HG02973 (cell line): ENCODE results near the gene RANBP1.
A peak's percentile ranks its signal among the peaks of the same experiment; 100 is the strongest.
"Not testable (repeated sequence)": the region's sequence is repeated elsewhere in the genome, so short reads cannot be mapped to it uniquely, and the experiment has no call there.

Experiments
- ATAC-seq: cut with Tn5 transposase; IDR thresholded peaks from one replicate; pipeline ENCODE4 v1.9.1; 2021; ENCODE audit warnings: moderate library complexity; ENCODE audit not compliant: unreplicated experiment

RANBP1 gene

GRCh38 chr22:20115691-20116375, at the start of gene RANBP1:
RANBP1 (plus strand) TSS chr22:20116104; CDS start chr22:20116185, 81 bp downstream.
- ATAC-seq: no peak

- no peak for ATAC-seq
Measured at GRCh38 chr22:20066617-20067383, 49.1 kb upstream of the RANBP1 start.

DNA sequence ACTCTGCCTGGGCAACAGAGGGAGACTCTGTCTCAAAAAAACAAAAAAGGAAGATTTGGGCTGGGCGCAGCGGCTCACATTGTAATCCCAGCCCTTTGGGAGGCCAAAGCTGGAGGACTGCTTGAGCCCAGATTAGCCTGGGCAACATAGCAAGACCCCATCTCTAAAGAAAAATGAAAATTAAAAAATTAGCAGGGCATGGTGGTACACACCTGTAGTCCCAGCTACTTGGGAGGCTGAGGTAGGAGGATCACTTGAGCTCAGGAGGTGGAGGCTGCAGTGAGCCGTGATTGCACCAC, 48.6 kb upstream of the RANBP1 start:
- not testable (repeated sequence) for ATAC-seq

GRCh38 chr22:20068640-20069039, 47.3 kb upstream of the RANBP1 start:
- no peak for ATAC-seq

GRCh38 chr22:20069331-20070042, 46.4 kb upstream of the RANBP1 start:
- ATAC-seq: no peak

DNA sequence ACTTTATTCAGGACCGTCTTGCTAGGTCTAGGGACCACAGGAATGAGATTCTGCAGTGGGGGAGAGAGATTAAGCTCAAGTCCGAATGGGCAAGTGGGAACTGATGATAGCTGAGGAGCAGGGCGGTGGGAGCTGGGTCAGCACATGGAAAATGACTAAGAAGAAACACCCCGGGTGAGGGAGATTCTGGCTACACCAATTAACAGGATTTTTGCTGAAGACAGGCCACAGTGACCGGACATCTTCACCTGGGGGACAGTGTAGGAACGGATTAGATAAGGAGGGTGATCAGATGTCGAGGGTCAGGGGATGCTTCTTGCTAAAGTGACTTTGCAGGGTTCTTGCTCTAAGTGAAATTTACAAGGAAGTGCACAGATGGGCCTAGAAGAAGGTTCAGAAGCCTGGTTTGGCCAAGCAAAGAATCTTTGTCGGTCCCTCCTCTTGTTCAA, 44.4 kb upstream of the RANBP1 start:
- no peak for ATAC-seq

DNA sequence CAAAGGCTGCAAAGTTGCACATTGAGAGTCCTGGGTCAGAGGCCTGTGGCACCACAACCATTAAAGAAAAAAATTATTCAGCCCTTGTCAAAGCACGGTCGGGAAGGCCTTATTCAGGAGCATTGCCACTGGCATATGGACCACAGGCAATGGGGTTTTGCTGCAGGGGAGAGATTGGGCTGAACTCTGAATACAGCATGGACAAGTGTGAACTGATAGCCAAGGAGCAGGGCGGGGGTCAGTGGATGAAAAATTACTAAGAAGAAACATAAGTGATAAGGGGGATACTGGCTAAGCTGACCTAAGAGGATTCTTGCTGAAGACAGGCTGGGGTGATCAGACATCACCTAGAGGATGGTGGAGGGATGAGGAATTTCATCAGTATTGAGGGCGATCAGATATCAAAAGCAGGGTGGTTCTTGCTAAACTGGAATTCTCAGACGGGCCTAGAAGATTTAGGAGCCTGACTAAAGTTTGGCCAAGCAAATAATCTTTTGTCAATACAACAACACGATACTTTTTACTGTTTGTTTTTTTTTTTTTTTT, 39.2 kb upstream of the RANBP1 start:
- no peak for ATAC-seq

DNA sequence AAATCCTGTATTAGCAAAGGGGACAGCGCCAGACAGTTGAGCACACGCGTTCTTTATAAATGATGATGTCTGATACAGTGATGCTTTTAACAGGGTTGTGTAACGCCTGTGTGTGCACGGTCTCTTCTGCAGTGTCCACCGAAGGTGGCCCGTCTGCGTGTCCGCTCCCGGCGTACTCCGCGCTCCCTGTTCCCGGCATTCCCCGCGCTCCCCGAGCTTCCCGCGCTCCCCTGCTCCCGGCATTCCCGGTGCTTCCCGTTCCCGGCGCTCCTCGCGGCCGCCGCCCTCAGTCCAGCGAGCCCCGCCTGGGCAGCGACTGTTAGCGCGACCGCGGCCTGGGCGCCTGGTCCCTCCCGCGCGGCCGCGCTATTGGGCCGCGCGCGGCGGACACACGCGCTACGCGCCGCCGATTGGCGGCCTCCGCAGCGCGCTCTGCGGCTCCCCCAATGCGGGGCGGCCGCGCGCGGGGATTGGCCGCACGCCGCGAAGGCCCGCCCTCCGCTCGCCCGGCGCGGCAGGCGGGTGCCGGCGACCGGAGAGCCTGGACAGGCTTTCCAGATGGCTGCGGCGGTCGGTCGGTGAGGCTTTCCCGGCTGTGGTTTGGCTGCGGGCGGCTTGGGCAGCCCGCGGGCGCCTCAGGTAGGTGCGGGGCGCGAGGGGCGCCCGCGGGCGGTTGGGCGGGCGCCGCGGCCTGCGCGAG, 36.0 kb upstream of the RANBP1 start, which contains the start of gene DGCR8:
Gene DGCR8, plus strand, starts transcription at position 497 of the 700 bp plus-strand sequence. CDS start 5,723 bp downstream, outside the sequence.
- ATAC-seq: peak; percentile 78

DNA sequence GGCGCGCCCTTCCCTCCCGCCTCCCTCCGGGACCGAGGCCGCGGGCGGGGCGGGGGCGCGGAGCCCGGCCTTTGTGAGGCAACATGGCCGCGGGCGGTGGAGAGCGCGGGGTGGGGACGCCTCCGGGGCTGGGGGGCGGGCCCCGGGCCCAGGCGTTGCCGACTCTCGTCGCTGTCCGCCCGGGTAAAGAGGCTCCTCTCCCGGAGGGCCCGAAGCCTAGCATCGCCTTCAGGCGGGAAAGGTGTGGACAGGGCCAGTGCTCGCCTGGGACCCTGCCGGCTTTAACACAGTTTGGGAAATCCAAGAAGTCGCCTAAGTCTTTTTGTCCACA, 35.5 kb upstream of the RANBP1 start:
- ATAC-seq: peak; percentile 42

DNA sequence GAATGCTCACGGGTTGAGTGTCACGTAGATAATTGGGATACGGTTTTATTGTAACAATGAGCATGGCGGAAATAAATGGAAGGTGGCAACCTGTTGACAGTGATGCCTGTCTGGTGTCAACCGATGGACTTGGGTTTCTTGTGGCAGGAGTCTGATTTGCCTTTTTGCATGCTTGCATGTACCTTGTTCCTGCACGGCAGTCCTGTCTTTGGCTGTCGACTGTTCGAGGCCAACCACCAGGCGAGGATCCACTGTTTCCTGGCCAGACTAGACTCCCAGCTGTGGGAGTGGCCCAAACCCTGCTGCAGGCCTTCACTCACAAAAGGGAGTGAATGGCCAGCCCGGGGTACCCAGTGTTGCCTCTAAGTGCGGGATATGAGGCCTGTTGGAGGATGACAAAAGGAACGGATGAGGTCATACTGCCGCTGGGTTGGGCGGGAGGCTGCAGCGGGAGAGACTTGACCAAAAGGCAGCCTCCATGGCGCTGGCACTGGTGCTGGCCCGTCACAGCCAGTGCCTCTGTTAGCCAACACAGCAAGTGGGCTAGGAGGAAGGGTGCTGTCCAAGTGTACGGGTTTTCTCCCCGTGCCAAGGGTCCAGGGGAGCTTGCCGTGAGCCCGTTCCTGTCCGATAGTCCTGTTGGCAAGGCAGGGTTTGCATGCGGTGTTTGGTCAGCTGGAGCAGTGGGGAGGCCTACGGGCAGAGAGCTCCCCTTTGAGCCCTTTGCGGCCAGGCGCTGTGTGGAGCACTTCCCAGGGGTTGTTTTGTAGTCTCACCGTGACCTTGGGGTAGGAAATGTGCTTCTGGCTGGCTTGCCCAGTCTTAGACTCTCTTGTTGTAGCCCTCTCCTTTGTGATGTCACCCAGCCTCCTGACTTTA, 34.9 kb upstream of the RANBP1 start:
- no peak for ATAC-seq

- ATAC-seq: no peak
Measured at GRCh38 chr22:20083157-20083890, 32.6 kb upstream of the RANBP1 start.

DNA sequence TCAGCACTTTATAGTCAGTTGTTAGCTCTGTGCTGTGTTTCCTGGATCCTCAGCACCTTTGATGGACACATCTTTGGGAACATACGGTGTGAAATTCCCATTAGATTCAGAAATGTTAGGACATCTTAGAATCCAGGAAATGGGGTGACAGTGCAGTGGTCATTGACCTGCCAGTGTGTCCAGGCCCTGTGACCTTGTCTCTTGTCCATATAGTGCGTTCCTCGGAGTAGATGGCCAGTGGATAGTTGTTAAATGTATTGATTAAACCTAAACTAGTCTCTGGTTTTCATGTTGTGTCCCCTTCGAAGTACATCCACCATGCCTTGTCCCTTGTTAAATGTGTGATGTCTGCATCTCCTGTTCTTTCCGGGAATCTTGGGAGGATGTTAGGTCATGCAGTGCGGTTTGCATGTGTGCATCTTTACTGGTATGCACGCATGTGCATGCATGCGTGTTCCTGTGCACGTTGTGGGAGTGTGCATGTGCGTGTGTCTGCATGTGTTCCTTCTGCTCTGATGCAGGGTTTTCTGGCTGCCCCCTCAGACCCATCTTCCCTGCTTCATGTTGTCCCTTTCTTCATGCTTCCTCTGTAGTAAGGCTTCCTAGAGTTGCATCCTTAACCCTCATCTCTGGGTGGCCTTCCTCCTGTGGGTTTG, 31.9 kb upstream of the RANBP1 start:
- ATAC-seq: no peak

- no peak for ATAC-seq
Measured at GRCh38 chr22:20084547-20085413, 31.1 kb upstream of the RANBP1 start.

DNA sequence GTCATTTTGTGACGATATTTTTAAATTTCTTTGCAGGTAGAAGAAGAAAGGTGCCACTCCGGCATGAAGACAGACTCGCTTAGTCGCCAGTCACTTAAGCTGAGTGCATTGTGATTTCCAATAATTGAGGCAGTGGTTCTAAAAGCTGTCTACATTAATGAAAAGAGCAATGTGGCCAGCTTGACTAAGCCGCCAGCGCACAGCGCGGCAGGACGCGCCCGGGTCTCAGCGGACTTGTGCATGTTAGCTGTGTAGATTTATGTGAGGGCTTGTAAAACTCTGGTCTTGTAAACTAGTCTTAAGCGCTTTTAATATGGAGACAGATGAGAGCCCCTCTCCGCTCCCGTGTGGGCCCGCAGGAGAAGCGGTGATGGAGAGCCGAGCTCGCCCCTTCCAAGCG, 30.3 kb upstream of the RANBP1 start:
- no peak for ATAC-seq

GRCh38 chr22:20086101-20086599, 29.8 kb upstream of the RANBP1 start:
- ATAC-seq: no peak

DNA sequence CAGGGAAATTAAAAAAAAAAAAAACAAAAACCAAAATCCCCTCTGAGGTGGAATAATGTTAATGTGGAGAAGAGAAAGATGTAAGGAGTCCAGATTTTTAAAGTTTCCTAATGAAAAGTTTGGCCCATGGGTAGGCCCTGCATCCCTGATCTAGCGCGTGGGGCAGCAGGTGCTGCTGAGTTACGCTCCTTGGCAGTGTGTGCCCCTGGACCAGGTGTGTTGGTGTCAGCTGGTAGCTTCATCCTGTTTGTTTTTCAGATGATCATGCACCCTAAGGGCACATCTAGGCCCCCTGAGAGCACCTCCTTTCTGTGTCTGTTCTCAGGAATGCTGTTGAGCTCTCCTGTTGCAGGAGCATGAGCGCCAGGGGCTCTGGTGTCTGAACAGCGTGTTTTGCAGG, 29.1 kb upstream of the RANBP1 start:
- no peak for ATAC-seq

DNA sequence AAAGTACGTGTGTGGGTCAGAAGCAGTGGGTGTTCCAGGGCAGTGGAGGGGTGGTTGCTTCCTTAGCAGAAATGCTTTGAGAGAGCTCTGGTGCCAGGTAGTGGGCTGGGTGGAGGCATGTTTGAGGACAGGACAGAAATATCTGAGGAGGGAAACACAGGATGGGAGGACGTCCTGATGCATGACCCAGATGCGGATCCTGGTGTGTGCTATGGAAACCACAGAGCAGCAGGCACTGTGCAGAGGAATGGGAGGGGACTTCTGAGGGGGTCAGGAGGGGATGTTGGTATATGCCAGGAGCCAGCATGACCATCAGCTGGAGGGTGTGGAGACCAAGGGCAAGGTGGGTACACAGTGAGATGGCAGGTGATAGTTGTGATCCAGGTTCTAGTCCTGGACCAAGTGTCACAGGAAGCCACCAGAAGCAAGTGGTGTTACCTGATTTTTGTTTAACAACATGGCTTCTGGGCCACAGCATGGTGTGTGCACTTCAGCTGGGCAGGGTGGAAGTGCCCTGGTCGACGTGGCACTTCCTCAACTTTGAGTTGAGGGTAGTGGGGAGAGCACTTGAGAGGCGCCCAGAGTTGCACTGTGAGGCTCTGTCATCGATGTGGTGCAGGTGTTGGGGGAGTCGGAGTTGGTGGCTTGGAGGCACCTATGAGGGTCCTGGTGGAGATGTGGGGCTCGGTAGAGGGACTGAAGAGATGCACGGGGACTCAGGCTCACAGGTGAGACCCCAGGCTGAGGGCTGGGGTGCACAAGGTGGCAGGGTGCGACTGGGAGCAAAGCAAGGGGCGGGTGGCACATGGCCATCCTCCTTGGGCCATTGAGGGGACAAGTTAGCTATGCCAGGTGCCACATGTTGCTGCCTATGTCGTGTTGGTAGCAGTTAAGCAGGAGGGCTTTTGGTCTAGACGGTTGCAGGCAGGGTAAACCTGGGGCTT, 28.3 kb upstream of the RANBP1 start:
- ATAC-seq: no peak
